Subcutaneous abdominal adipose tissue (tissue), 5 donors: ENCODE measurements around the gene IGFL1.
A peak's percentile ranks its signal among the peaks of the same experiment; 100 is the strongest.
"Not testable (repeated sequence)": the region's sequence is repeated elsewhere in the genome, so short reads cannot be mapped to it uniquely, and the experiment has no call there.

ENCODE experiments used
- H3K27ac ChIP-seq: one replicate; pipeline ENCODE4 v1.7.0; 2013; ENCODE audit warnings: low read depth, mild to moderate bottlenecking, inconsistent platforms, low read length, moderate library complexity
- H3K27me3 ChIP-seq, 5 donors: one replicate each; pipeline ENCODE4 v1.7.0; 2013; ENCODE audit warnings: low read length in 5 of 5, inconsistent platforms in 1 of 5; ENCODE audit not compliant: control insufficient read depth in 5 of 5, insufficient read depth in 4 of 5
- H3K36me3 ChIP-seq, 5 donors: one replicate each; pipeline ENCODE4 v1.7.0; 2013; ENCODE audit warnings: low read length in 5 of 5; ENCODE audit not compliant: control insufficient read depth in 5 of 5, insufficient read depth in 5 of 5
- H3K4me1 ChIP-seq, 5 donors: one replicate each; pipeline ENCODE4 v1.7.0; 2013; ENCODE audit warnings: low read length in 5 of 5, mild to moderate bottlenecking in 3 of 5, moderate library complexity in 1 of 5; ENCODE audit not compliant: control insufficient read depth in 5 of 5, insufficient read depth in 5 of 5
- H3K4me3 ChIP-seq, 5 donors: one replicate each; pipeline ENCODE4 v1.7.0; 2013; ENCODE audit warnings: low read length in 5 of 5, low read depth in 1 of 5
- H3K9ac ChIP-seq, 5 donors: one replicate each; pipeline ENCODE4 v1.7.0; 2013; ENCODE audit warnings: low read length in 5 of 5, mild to moderate bottlenecking in 4 of 5, moderate library complexity in 3 of 5
- H3K9me3 ChIP-seq, 5 donors: one replicate each; pipeline ENCODE4 v1.7.0; 2013; ENCODE audit warnings: low read length in 5 of 5; ENCODE audit not compliant: control insufficient read depth in 5 of 5
- donor health status: healthy.
- donor health status: healthy.
- donor health status: healthy.
- donor health status: healthy.
- donor health status: healthy.

The IGFL1 gene

DNA sequence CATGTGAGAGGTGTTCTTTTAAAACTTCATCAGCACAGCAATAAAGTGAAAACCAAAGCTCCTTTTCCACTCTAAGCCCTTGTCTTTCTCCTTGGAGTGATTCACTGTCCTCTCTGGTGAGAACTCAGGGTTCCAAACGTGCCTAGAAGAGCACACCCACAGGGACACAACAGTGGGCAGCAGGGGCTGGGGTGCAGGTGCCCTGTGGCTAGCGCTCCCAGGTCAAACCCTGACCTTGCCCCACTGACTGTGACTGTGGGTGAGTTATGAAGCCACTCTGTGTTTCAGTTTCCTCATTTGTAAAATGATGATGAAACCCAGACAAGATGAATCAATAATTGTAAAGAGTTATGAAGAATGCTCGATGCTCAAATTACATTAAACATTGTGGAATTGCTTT is 37.6 kb upstream of the IGFL1 start:
- Histone ChIP-seq H3K27ac (no peak overlapping the region), H3K27me3 (peaks cover 0 to 41% (median 29%) of the 10 kb centered on the region in 5 donors), H3K4me1 (peaks cover 0 to 5% (median 0%) of the 10 kb centered on the region in 5 donors), H3K9me3 (no peaks in the 10 kb centered on the region), H3K4me3 (no peak overlapping the region), H3K36me3 (no peaks in the 10 kb centered on the region), H3K9ac (no peak overlapping the region)

DNA sequence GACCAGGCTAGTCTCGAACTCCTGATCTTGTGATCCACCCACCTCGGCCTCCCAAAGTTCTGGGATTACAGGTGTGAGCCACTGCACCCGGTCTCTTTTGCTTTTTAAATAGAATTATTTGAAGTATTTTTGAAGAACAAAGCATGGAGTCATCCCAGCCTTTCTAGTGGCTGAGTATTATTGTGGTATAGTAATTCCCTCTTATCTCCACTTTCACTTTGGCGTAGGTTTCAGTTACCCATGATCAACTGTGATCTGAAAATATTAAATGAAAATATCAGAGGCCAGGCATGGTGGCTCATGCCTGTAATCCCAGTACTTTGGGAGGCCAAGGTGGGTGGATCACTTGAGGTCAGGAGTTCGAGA is 36.9 kb upstream of the IGFL1 start:
- H3K4me1 ChIP-seq, H3K9me3 ChIP-seq, H3K36me3 ChIP-seq, H3K4me3 ChIP-seq, H3K27ac ChIP-seq: not testable (repeated sequence)
- peak overlapping the region in 1 of 5 donors; percentile 11 for H3K9ac ChIP-seq
- H3K27me3 ChIP-seq, result peaks cover 3 to 48% (median 36%) of the 10 kb centered on the region in 5 donors

DNA sequence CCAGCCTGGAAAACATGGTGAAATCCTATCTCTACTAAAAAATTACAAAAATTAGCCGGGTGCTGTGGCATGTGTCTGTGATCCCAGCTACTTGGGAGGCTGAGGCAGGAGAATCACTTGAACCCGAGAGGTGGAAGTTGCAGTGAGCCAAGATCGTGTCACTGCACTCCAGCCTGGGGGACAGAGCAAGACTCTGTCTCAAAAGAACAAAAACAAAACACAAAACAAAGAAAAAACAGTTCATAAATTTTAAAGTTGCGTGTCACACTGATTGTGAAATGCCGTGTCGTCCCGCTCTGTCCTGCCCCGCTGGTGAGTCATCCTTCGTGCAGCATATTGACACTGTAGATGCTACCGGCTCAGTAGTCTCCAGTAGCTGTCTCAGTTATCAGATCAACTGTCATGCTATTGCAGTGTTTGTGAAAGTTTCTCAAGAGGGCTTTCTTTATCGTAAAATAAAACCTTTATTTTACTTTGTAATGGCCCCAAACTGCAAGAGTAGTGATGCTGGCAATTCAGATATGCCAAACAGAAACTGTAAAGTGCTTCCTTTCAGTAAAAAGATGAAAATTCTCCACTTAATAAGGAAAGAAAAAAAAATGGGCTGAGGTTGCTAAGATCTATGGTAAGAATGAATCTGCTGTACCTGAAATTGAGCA is 36.4 kb upstream of the IGFL1 start:
- H3K27ac ChIP-seq, result no peak overlapping the region
- H3K27me3 ChIP-seq, result peaks cover 3 to 46% (median 34%) of the 10 kb centered on the region in 5 donors
- peak overlapping the region in 1 of 5 donors; percentile 11 for H3K9ac ChIP-seq
- H3K4me3 ChIP-seq, result no peak overlapping the region
- H3K36me3 ChIP-seq, result no peaks in the 10 kb centered on the region
- no peaks in the 10 kb centered on the region for H3K9me3 ChIP-seq
- peaks cover 0 to 5% (median 0%) of the 10 kb centered on the region in 5 donors for H3K4me1 ChIP-seq

DNA sequence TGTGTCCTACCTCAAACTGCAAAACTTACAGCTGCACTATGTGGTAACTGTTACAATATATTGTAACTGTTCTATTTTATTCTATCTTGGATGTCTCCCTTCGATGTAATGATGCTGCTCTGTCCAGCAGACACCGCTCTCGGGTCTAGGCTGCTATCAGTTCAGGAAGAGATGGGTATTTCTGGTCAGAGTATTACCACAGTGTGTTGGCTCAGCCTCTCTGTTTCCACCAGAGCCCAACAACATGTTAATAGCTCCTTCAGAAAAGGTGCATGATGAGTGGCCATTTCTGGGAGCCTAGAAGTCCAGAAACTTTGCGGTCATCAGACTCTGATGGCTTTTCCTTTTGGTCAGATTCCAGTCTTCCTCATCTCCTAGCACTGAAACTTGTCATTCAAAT is 35.9 kb upstream of the IGFL1 start:
- H3K4me3 ChIP-seq, result no peak overlapping the region
- no peaks in the 10 kb centered on the region for H3K9me3 ChIP-seq
- no peaks in the 10 kb centered on the region for H3K36me3 ChIP-seq
- H3K27me3 ChIP-seq, result peaks cover 3 to 41% (median 30%) of the 10 kb centered on the region in 5 donors
- H3K4me1 ChIP-seq, result peaks cover 0 to 5% (median 0%) of the 10 kb centered on the region in 5 donors
- H3K9ac ChIP-seq, result no peak overlapping the region
- H3K27ac ChIP-seq, result no peak overlapping the region

DNA sequence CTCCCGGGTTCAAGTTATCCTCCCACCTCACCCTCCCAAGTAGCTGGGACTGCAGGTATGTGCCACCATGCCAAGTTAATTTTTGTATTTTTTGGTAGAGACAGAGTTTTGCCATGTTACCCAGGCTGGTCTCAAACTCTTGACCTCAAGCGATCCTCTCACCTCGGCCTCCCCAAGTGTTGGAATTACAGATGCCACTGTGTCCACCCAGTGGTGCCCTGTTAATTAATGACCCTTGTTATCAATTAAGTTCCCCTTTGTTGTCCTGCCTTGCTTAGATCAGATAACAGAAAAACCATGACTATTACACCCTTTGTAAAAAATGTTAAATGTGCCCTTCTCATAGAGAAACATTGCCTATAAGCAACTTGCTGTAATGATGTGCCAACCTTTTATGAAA is 34.4 kb upstream of the IGFL1 start:
- Histone ChIP-seq H3K27me3 (peaks cover 9 to 34% (median 30%) of the 10 kb centered on the region in 5 donors), H3K27ac (no peak overlapping the region), H3K9ac (no peak overlapping the region), H3K4me3 (no peak overlapping the region), H3K9me3 (no peaks in the 10 kb centered on the region), H3K4me1 (peaks cover 0 to 5% (median 0%) of the 10 kb centered on the region in 5 donors), H3K36me3 (no peaks in the 10 kb centered on the region)

DNA sequence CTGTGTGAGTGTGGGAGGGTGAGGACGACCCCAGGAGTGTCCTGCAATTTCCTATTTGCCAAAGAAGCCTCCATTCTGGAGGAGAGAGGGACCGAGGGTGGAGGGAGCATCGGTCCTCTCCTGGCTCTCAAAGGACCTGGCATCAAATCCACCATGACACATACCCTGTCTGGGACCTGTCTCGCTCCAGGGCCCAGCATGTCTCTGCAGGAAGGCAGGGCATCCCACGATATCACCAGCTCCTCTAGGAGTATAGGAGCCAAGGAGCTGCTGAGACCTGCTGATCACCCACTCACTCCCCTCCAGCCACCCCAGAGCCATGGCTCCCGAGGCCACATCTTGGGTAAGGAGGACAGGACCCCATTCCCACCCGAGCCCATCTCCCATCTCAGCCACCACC is 33.6 kb upstream of the IGFL1 start:
- H3K36me3 ChIP-seq, H3K4me3 ChIP-seq, H3K4me1 ChIP-seq, H3K9ac ChIP-seq, H3K9me3 ChIP-seq, H3K27ac ChIP-seq: not testable (repeated sequence)
- peaks cover 14 to 29% (median 26%) of the 10 kb centered on the region in 5 donors for H3K27me3 ChIP-seq

DNA sequence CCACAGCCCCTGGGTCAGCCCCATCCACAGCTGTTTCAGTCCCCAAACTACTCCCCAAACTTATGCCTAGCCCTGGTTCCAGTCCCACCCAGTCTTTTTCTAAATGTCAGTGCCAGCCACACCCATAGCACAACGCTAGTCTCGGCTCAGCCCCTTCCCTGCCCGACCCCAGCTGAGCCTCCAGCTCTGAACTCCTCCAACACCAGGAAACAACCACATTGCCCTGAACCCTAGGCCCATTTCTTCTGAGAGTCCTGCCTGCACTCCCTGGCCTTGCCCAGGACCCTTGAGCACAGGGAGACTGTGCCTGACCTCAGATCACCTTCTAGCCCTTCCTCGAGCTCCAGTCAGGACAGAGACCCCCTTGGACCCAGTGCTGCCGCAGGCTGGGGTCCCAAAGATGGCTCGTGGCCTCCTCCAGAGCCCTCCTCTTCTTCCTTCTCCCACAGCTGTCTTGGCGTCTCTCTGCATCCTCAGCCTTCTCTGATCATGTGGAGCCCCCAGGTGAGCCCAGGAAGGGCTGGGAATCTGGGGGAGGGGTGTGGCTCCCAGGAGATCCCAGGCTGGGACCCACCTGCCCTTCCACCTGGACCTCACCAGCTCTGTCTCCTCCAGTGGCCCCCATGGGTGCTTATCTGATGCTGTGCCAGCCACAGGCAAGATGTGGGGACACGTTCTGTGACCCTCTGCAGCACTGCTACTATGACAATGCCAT is 33.0 kb upstream of the IGFL1 start:
- H3K27me3 ChIP-seq, result peaks cover 16 to 35% (median 22%) of the 10 kb centered on the region in 5 donors
- H3K4me1 ChIP-seq, result peaks cover 0 to 5% (median 0%) of the 10 kb centered on the region in 5 donors
- H3K27ac ChIP-seq, result no peak overlapping the region
- H3K36me3 ChIP-seq, result no peaks in the 10 kb centered on the region
- no peaks in the 10 kb centered on the region for H3K9me3 ChIP-seq
- H3K9ac ChIP-seq, result no peak overlapping the region
- no peak overlapping the region for H3K4me3 ChIP-seq

DNA sequence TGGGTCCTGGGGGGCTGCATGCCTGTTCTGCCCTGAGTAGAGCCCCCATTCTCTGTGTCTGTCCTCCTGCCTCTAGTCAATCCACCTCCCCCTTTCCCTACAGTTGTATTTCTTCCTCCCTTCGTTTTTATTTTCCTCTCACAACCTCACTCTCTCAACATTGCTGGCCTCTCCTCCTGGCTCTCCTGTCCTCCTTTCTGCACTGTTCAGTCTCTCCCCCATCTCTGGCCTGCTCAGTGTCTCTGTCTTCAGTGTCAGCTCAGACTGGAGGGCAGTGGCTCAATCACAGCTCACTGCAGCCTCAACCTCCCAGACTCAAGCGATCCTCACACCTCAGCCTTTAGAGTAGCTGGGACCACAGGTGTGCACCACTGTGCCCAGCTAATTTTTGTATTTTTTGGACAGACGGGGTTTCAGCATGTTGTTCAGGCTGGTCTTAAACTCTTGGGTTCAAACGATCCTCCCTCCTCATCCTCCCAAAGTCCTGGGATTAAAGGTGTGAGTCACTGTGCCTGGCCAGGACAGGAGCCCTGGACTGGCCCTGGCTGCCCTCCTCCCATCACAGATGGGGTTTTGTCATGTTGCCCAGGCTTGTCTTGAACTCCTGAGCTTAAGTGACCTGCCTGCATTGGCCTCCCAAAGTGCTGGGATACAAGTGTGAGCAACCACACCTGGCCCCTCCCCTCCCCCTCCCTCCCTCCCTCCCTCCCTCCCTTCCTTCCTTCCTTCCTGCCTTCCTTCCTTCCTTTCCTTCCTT is 32.0 kb upstream of the IGFL1 start:
- peaks cover 0 to 5% (median 0%) of the 10 kb centered on the region in 5 donors for H3K4me1 ChIP-seq
- no peak overlapping the region for H3K9ac ChIP-seq
- H3K9me3 ChIP-seq, result no peaks in the 10 kb centered on the region
- no peaks in the 10 kb centered on the region for H3K36me3 ChIP-seq
- peaks cover 16 to 35% (median 22%) of the 10 kb centered on the region in 5 donors for H3K27me3 ChIP-seq
- no peak overlapping the region for H3K4me3 ChIP-seq
- H3K27ac ChIP-seq, result no peak overlapping the region

DNA sequence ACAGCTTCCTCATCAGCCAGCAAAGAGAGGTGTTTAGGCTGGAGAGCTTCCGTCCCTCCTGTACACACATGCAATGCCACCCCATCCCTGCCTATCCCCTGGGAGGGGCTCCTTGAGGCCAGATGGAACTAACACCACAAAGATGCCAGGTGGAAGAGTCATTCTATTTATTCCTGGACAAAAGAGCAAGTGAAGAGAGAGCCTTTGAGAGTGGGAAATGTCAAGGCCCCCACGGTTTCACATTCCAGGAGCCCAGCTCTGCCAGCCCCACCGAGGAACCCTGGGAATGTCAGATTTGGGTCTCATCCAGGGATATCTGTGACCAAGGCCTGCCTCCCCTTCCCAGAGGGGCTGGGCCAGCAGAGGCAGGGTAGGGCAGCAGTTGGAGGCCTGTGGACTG is 30.8 kb upstream of the IGFL1 start:
- H3K36me3 ChIP-seq, result no peaks in the 10 kb centered on the region
- no peaks in the 10 kb centered on the region for H3K9me3 ChIP-seq
- H3K9ac ChIP-seq, result no peak overlapping the region
- no peak overlapping the region for H3K27ac ChIP-seq
- peaks cover 16 to 37% (median 23%) of the 10 kb centered on the region in 5 donors for H3K27me3 ChIP-seq
- no peaks in the 10 kb centered on the region for H3K4me1 ChIP-seq
- H3K4me3 ChIP-seq, result no peak overlapping the region
